ENCODE results near the gene DNASE1.

- TF ChIP-seq CREB1 (IDR thresholded peaks at IDR 0.05; ENCODE audit: low read depth) (no peak), TEAD4 (IDR thresholded peaks at IDR 0.05) (no peak), EP300 (IDR thresholded peaks at IDR 0.05; ENCODE audit: borderline replicate concordance) (no peak), USF1 (IDR thresholded peaks at IDR 0.05) (no peak), EGR1 (IDR thresholded peaks at IDR 0.05) (no peak), TAF1 (IDR thresholded peaks at IDR 0.05; ENCODE audit: low read depth) (no peak), CEBPB (IDR thresholded peaks at IDR 0.05) (no peak)
These were observed 16.9 kb downstream of the DNASE1 start for GRCh38 chr16:3671424-3671823.
